IMR-90 (cell line): ENCODE measurements around the gene APOL5. TPM values are rescaled to one million over a fixed set of nuclear protein-coding genes. Genes with fewer than 3 reads are reported as not detected.

Experiments used
- ATAC-seq: fragments of 200-7000 bp; cut with Tn5 transposase; 2 replicates; pipeline ENCODE4 v1.9.1; 2020; ENCODE audit warnings: low read depth, mild to moderate bottlenecking, moderate library complexity
- BruUV-seq: library from RNA; stranded (reverse); fragments of 400-500 nt; replicated peaks from 2 replicates; lab custom pipeline; 2021; lab: Mats Ljungman, UMichigan
- CTCF ChIA-PET: fragments of 300-600 bp; formaldehyde crosslinking; extraction: SDS; loops from one replicate; lab custom pipeline; 2021; ENCODE audit warnings: antibody characterized with exemption; lab: Yijun Ruan, JAX
- POLR2A ChIA-PET: fragments of 300-600 bp; sonication (Branson Sonifier 250); formaldehyde crosslinking; loops from one replicate; lab custom pipeline; 2022; ENCODE audit warnings: antibody characterized with exemption; ENCODE audit not compliant: unreplicated experiment; lab: Charles Lee
- DNase-seq: peaks from one replicate; pipeline ENCODE4 v3.0.0; 2013
- H2AFZ ChIP-seq: replicated peaks from 2 replicates; pipeline ENCODE3; 2013; ENCODE audit warnings: low read length, mild to moderate bottlenecking; ENCODE audit not compliant: poor library complexity
- H2AK5ac ChIP-seq: 2 replicates; pipeline ENCODE4 v1.6.1; 2013; ENCODE audit warnings: low read depth, low read length, inconsistent platforms
- H2AK9ac ChIP-seq: replicated peaks from 2 replicates; pipeline ENCODE3; 2013; ENCODE audit warnings: mild to moderate bottlenecking, low read depth, low read length, moderate library complexity; ENCODE audit not compliant: poor library complexity
- H2BK120ac ChIP-seq: 2 replicates; pipeline ENCODE4 v1.6.1; 2013; ENCODE audit warnings: low read depth, low read length, inconsistent platforms
- H2BK15ac ChIP-seq: 3 replicates; pipeline ENCODE4 v1.6.1; 2013; ENCODE audit warnings: low read depth, low read length, inconsistent platforms
- H2BK20ac ChIP-seq: 2 replicates; pipeline ENCODE4 v1.6.1; 2013; ENCODE audit warnings: low read depth, mild to moderate bottlenecking, inconsistent platforms, low read length, moderate library complexity
- H2BK5ac ChIP-seq: 2 replicates; pipeline ENCODE4 v1.6.1; 2013; ENCODE audit warnings: mild to moderate bottlenecking, low read depth, low read length, inconsistent platforms; ENCODE audit not compliant: poor library complexity, severe bottlenecking
- H3K14ac ChIP-seq: replicated peaks from 2 replicates; pipeline ENCODE4 v1.6.1; 2013; ENCODE audit warnings: low read depth, low read length, inconsistent platforms
- H3K18ac ChIP-seq: 2 replicates; pipeline ENCODE4 v1.6.1; 2013; ENCODE audit warnings: low read depth, low read length, control low read depth
- H3K23ac ChIP-seq: 2 replicates; pipeline ENCODE4 v1.6.1; 2013; ENCODE audit warnings: low read depth, low read length, inconsistent platforms
- H3K27ac ChIP-seq: 2 replicates; pipeline ENCODE4 v1.5.1; 2013; ENCODE audit warnings: mild to moderate bottlenecking, control low read depth, low read length; ENCODE audit not compliant: insufficient read depth
- H3K27me3 ChIP-seq: 2 replicates; pipeline ENCODE4 v1.6.1; 2013; ENCODE audit warnings: low read length; ENCODE audit not compliant: control insufficient read depth, insufficient read depth
- H3K36me3 ChIP-seq: 2 replicates; pipeline ENCODE4 v1.6.1; 2013; ENCODE audit warnings: low read length, mixed read lengths; ENCODE audit not compliant: control insufficient read depth, insufficient read depth
- H3K4ac ChIP-seq: 2 replicates; pipeline ENCODE4 v1.6.1; 2013; ENCODE audit warnings: low read depth, low read length, inconsistent platforms
- H3K4me1 ChIP-seq: 2 replicates; pipeline ENCODE4 v1.6.1; 2013; ENCODE audit warnings: low read length, mixed read lengths; ENCODE audit not compliant: control insufficient read depth, insufficient read depth
- H3K4me2 ChIP-seq: 2 replicates; pipeline ENCODE4 v1.6.1; 2013; ENCODE audit warnings: low read depth, mild to moderate bottlenecking, control low read depth, low read length, moderate library complexity
- H3K4me3 ChIP-seq: 2 replicates; pipeline ENCODE4 v1.5.1; 2013; ENCODE audit warnings: low read depth, mild to moderate bottlenecking, control low read depth, low read length, moderate library complexity; ENCODE audit not compliant: insufficient read depth
- H3K56ac ChIP-seq: 2 replicates; pipeline ENCODE4 v1.6.1; 2013; ENCODE audit warnings: low read length, inconsistent platforms; ENCODE audit not compliant: insufficient read depth; ENCODE audit errors: extremely low read depth
- H3K79me1 ChIP-seq, 2 experiments: 2 replicates each; pipeline ENCODE4 v1.6.1; 2013; ENCODE audit warnings: low read length in 2 of 2, inconsistent platforms in 1 of 2, low read depth in 1 of 2
- H3K9ac ChIP-seq: 2 replicates; pipeline ENCODE4 v1.6.1; 2013; ENCODE audit warnings: low read depth, low read length, control low read depth
- H3K9me1 ChIP-seq: 2 replicates; pipeline ENCODE4 v1.6.1; 2013; ENCODE audit warnings: low read length, inconsistent platforms; ENCODE audit not compliant: insufficient read depth
- H3K9me3 ChIP-seq: 2 replicates; pipeline ENCODE4 v1.6.1; 2013; ENCODE audit warnings: low read length; ENCODE audit not compliant: control insufficient read depth, insufficient read depth
- H4K20me1 ChIP-seq: 2 replicates; pipeline ENCODE4 v1.6.1; 2013; ENCODE audit warnings: low read length, inconsistent platforms; ENCODE audit not compliant: insufficient read depth
- H4K5ac ChIP-seq: 2 replicates; pipeline ENCODE4 v1.6.1; 2013; ENCODE audit warnings: mild to moderate bottlenecking, low read depth, low read length, control low read depth
- H4K8ac ChIP-seq, 2 experiments: 2 replicates each; pipeline ENCODE4 v1.6.1; 2013; ENCODE audit warnings: low read depth in 2 of 2, low read length in 2 of 2, control low read depth in 1 of 2, inconsistent platforms in 1 of 2
- H4K91ac ChIP-seq: 2 replicates; pipeline ENCODE4 v1.6.1; 2013; ENCODE audit warnings: low read depth, low read length, inconsistent platforms; ENCODE audit not compliant: insufficient read depth
- BHLHE40 ChIP-seq: fragments of 150-350 bp; IDR thresholded peaks from 2 replicates; pipeline ENCODE4 v1.6.1; 2016; ENCODE audit warnings: mild to moderate bottlenecking, low read depth, low read length
- CEBPB ChIP-seq: IDR thresholded peaks from 2 replicates; pipeline ENCODE4 v1.6.1; 2012; ENCODE audit warnings: low read depth, low read length, improper control_type of control experiment
- RAD21 ChIP-seq: IDR thresholded peaks from 2 replicates; pipeline ENCODE4 v1.6.1; 2012; ENCODE audit warnings: low read length, improper control_type of control experiment
- RCOR1 ChIP-seq: IDR thresholded peaks from 2 replicates; pipeline ENCODE4 v1.6.1; 2012; ENCODE audit warnings: mild to moderate bottlenecking, low read length, improper control_type of control experiment; ENCODE audit not compliant: insufficient replicate concordance
- RFX5 ChIP-seq: IDR thresholded peaks from 2 replicates; pipeline ENCODE4 v1.8.0; 2012; ENCODE audit warnings: low read depth, mild to moderate bottlenecking, low read length, moderate library complexity
- SMC3 ChIP-seq: fragments of 150-350 bp; IDR thresholded peaks from 2 replicates; pipeline ENCODE4 v1.6.1; 2016; ENCODE audit warnings: low read depth, mild to moderate bottlenecking, antibody characterized with exemption, low read length, moderate library complexity
- WGBS, 2 experiments: methylation state at CpG; one replicate each; pipeline versions ENCODE4 v1.1.5 to v1.1.7; 2013; ENCODE audit warnings: missing lambda C conversion rate in 2 of 2; ENCODE audit not compliant: insufficient read length in 1 of 2; ENCODE audit errors: extremely low coverage in 2 of 2; 5-methylcytosine and 5-hydroxymethylcytosine counted together
- dilution Hi-C: fragments of 300-500 bp; cut with HindIII; formaldehyde crosslinking; loops from one replicate; pipeline ENCODE4 v1.14.3; 2018; ENCODE audit warnings: low sequenced_read_pairs; ENCODE audit not compliant: unreplicated experiment
- in situ Hi-C: fragments of 300-500 bp; cut with MboI; formaldehyde crosslinking; loops from 3 replicates; pipeline ENCODE4 v1.14.3; 2019; ENCODE audit warnings: low sequenced_read_pairs, inconsistent platforms, mixed read lengths
- intact Hi-C: fragments of 100-400 bp; cut with micrococcal nuclease; formaldehyde crosslinking; loops from 2 replicates; pipeline ENCODE4 v1.10.0; 2022
- polyA plus RNA-seq, 3 experiments: library from polyadenylated mRNA; depleted of rRNA; stranded (reverse); fragments of >200 nt; gene quantifications; 2 replicates each; pipeline ENCODE4 v1.2.3, GENCODE V29; 2012; ENCODE audit warnings: low replicate concordance in 1 of 3
- total RNA-seq: library from RNA; depleted of rRNA; stranded (reverse); fragments of >200 nt; gene quantifications from 2 replicates; pipeline ENCODE4 v1.2.3, GENCODE V29; 2012
- TF ChIP-seq, protein P1 (sequence below): fragments of 150-350 bp; IDR thresholded peaks from 2 replicates; pipeline ENCODE4 v1.6.1; 2017; ENCODE audit warnings: mild to moderate bottlenecking, antibody characterized with exemption, low read length, low read depth
- TF ChIP-seq, protein P2 (sequence below): conservative IDR thresholded peaks from 2 replicates; pipeline ENCODE4 v1.5.1; 2012; ENCODE audit warnings: mild to moderate bottlenecking, low read depth, low read length, improper control_type of control experiment
- TF ChIP-seq, protein P3 (sequence below): fragments of 150-350 bp; IDR thresholded peaks from 2 replicates; pipeline ENCODE4 v1.6.1; 2016; ENCODE audit warnings: low read depth, mild to moderate bottlenecking, low read length, moderate library complexity, borderline replicate concordance

Gene APOL5
- total and polyA plus RNA-seq, 2 of the 4 experiments (the other 2 are of a cell fraction): 0.15 to 0.18 TPM

DNA sequence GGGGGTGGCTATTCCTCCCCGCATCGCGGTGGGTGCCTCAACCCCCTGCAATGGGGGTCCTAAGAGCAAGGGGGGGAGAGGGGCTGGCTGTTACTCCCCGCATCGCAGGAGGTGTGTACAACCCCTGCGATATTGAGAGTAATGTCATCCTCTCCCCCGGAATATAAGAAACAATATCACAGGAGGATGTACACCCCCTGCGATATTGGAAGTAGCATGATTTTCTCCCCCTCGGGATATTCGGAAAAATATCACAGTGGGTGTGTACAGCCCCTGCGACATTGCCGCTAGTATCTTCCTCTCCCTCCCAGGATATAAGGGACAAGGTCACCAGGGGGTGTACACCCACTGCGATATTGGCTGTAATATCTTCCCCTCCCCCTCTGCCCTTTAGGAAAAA is 22.5 kb upstream of the APOL5 start:
- ChIA-PET CTCF (no interaction called here), POLR2A (no interaction called here)
- Histone ChIP-seq H2BK20ac (no peak overlapping the region), H3K27ac (no peak overlapping the region), H3K56ac (no peak overlapping the region), H3K14ac (no peak overlapping the region), H3K4me1 (no peaks in the 10 kb centered on the region), H3K4me3 (no peak overlapping the region), H3K9me3 (no peaks in the 10 kb centered on the region), H3K79me1 (no peaks in the 10 kb centered on the region), H3K9ac (no peak overlapping the region), H3K23ac (no peak overlapping the region), H3K9me1 (no peaks in the 10 kb centered on the region), H3K27me3 (no peaks in the 10 kb centered on the region), H4K91ac (no peak overlapping the region), H2AK5ac (no peak overlapping the region), H3K4me2 (no peak overlapping the region), H2BK5ac (no peak overlapping the region), H2BK120ac (no peak overlapping the region), H3K36me3 (no peaks in the 10 kb centered on the region), H3K4ac (no peak overlapping the region), H4K5ac (no peak overlapping the region), H4K8ac (no peak overlapping the region), H2BK15ac (no peak overlapping the region), H2AK9ac (no peak overlapping the region), H4K20me1 (no peaks in the 10 kb centered on the region), H2AFZ (no peak overlapping the region), H3K18ac (no peak overlapping the region)
- DNase-seq: no peak
- dilution Hi-C loops (no loop called here), intact Hi-C loops (no loop called here), in situ Hi-C loops (no loop called here)
- WGBS, 2 experiments: no CpG with 5 or more reads among the region's 13 CpGs
- BruUV-seq: no TSS peak
- ATAC-seq: no peak
- TF ChIP-seq BHLHE40: no peak
- TF ChIP-seq, protein P1, sequence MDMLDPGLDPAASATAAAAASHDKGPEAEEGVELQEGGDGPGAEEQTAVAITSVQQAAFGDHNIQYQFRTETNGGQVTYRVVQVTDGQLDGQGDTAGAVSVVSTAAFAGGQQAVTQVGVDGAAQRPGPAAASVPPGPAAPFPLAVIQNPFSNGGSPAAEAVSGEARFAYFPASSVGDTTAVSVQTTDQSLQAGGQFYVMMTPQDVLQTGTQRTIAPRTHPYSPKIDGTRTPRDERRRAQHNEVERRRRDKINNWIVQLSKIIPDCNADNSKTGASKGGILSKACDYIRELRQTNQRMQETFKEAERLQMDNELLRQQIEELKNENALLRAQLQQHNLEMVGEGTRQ: no peak
- TF ChIP-seq CEBPB: no peak
- TF ChIP-seq RAD21: no peak
- no peak for TF ChIP-seq SMC3
- TF ChIP-seq RFX5: no peak
- TF ChIP-seq, protein P2, sequence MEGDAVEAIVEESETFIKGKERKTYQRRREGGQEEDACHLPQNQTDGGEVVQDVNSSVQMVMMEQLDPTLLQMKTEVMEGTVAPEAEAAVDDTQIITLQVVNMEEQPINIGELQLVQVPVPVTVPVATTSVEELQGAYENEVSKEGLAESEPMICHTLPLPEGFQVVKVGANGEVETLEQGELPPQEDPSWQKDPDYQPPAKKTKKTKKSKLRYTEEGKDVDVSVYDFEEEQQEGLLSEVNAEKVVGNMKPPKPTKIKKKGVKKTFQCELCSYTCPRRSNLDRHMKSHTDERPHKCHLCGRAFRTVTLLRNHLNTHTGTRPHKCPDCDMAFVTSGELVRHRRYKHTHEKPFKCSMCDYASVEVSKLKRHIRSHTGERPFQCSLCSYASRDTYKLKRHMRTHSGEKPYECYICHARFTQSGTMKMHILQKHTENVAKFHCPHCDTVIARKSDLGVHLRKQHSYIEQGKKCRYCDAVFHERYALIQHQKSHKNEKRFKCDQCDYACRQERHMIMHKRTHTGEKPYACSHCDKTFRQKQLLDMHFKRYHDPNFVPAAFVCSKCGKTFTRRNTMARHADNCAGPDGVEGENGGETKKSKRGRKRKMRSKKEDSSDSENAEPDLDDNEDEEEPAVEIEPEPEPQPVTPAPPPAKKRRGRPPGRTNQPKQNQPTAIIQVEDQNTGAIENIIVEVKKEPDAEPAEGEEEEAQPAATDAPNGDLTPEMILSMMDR: no peak
- TF ChIP-seq RCOR1: no peak
- TF ChIP-seq, protein P3, sequence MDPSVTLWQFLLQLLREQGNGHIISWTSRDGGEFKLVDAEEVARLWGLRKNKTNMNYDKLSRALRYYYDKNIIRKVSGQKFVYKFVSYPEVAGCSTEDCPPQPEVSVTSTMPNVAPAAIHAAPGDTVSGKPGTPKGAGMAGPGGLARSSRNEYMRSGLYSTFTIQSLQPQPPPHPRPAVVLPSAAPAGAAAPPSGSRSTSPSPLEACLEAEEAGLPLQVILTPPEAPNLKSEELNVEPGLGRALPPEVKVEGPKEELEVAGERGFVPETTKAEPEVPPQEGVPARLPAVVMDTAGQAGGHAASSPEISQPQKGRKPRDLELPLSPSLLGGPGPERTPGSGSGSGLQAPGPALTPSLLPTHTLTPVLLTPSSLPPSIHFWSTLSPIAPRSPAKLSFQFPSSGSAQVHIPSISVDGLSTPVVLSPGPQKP: no peak
